Right atrium auricular region (tissue), 2 donors: Measurements from ENCODE around the gene GPR176. TPM values are rescaled to one million over a fixed set of nuclear protein-coding genes. Genes with fewer than 3 reads are reported as not detected.

ENCODE experiments used
- DNase-seq: peaks from one replicate; pipeline ENCODE4 v3.0.0-alpha.2; 2019; ENCODE audit warnings: low spot score
- H3K27ac ChIP-seq, 2 donors: fragments of 200-600 bp; sonication (generic); 1 replicate in 1 of 2; 2 replicates in 1 of 2; pipeline ENCODE4 v1.5.1; 2016 to 2019
- H3K27me3 ChIP-seq, 2 donors: fragments of 200-600 bp; sonication (generic); one replicate each; pipeline versions ENCODE4 v1.5.1 to v1.6.0; 2017 to 2019
- H3K36me3 ChIP-seq: fragments of 200-600 bp; sonication (generic); one replicate; pipeline ENCODE4 v1.5.1; 2016
- H3K4me1 ChIP-seq, 2 donors: fragments of 200-600 bp; sonication (generic); one replicate each; pipeline versions ENCODE4 v1.5.1 to v1.6.0; 2017 to 2019
- H3K4me3 ChIP-seq, 2 donors: fragments of 200-600 bp; sonication (generic); 1 replicate in 1 of 2; 2 replicates in 1 of 2; pipeline ENCODE4 v1.5.1; 2017 to 2019; ENCODE audit warnings: mild to moderate bottlenecking in 1 of 2, moderate library complexity in 1 of 2
- H3K9me3 ChIP-seq, 2 donors: fragments of 200-600 bp; sonication (generic); one replicate each; pipeline ENCODE4 v1.5.1; 2019
- CTCF ChIP-seq, 2 donors: fragments of 200-600 bp; sonication (generic); IDR thresholded peaks; one replicate each; pipeline ENCODE4 v1.5.1; 2019; ENCODE audit warnings: antibody characterized with exemption in 2 of 2
- total RNA-seq, 2 donors: library from RNA; depleted of rRNA; stranded (reverse); fragments of >200 nt; gene quantifications; one replicate each; pipeline ENCODE4 v1.1.0, GENCODE V29; 2016

The GPR176 gene
- total RNA-seq, 2 donors from 2014 or later, result 4.3 to 6.7 TPM

GRCh38 chr15:39857132-39857531 is 62.9 kb downstream of the GPR176 start:
- DNase-seq, result no peak
- Histone ChIP-seq H3K4me3 (no peak overlapping the region), H3K27ac (no peak overlapping the region), H3K4me1 (peaks cover 0 to under 1% of the 10 kb centered on the region in 2 donors), H3K36me3 (no peaks in the 10 kb centered on the region), H3K27me3 (no peaks in the 10 kb centered on the region), H3K9me3 (no peaks in the 10 kb centered on the region)
- TF ChIP-seq CTCF (IDR thresholded peaks at IDR 0.05), result no peak

GRCh38 chr15:39856357-39856756 is 63.7 kb downstream of the GPR176 start:
- no peak for DNase-seq
- Histone ChIP-seq H3K9me3 (no peaks in the 10 kb centered on the region), H3K4me1 (peaks cover 0 to 8% of the 10 kb centered on the region in 2 donors), H3K4me3 (no peak overlapping the region), H3K36me3 (no peaks in the 10 kb centered on the region), H3K27ac (no peak overlapping the region), H3K27me3 (no peaks in the 10 kb centered on the region)
- TF ChIP-seq CTCF (IDR thresholded peaks at IDR 0.05), result no peak

GRCh38 chr15:39855400-39855799 is 64.7 kb downstream of the GPR176 start:
- no peaks in the 10 kb centered on the region for H3K27me3 ChIP-seq

GRCh38 chr15:39854161-39854560 is 65.9 kb downstream of the GPR176 start:
- Histone ChIP-seq H3K9me3 (no peaks in the 10 kb centered on the region), H3K4me3 (no peak overlapping the region), H3K27me3 (no peaks in the 10 kb centered on the region), H3K27ac (no peak overlapping the region), H3K4me1 (peaks cover 0 to 10% of the 10 kb centered on the region in 2 donors), H3K36me3 (no peaks in the 10 kb centered on the region)
- DNase-seq, result no peak
- no peak for TF ChIP-seq CTCF (IDR thresholded peaks at IDR 0.05)

More at GRCh38 chr15:39855400-39855799, 64.7 kb downstream of the GPR176 start:
- DNase-seq, result no peak
- Histone ChIP-seq H3K27ac (no peak overlapping the region), H3K4me1 (peaks cover 0 to 10% of the 10 kb centered on the region in 2 donors), H3K36me3 (no peaks in the 10 kb centered on the region), H3K9me3 (no peaks in the 10 kb centered on the region), H3K4me3 (no peak overlapping the region)
- TF ChIP-seq CTCF (IDR thresholded peaks at IDR 0.05), result no peak

GRCh38 chr15:39852250-39852649 is 67.8 kb downstream of the GPR176 start:
- H3K4me3 ChIP-seq, result no peak overlapping the region
- no peaks in the 10 kb centered on the region for H3K36me3 ChIP-seq
- H3K4me1 ChIP-seq, result peaks cover 0 to 10% of the 10 kb centered on the region in 2 donors
- DNase-seq, result no peak
- no peaks in the 10 kb centered on the region for H3K9me3 ChIP-seq
- TF ChIP-seq CTCF (IDR thresholded peaks at IDR 0.05), result no peak
- no peak overlapping the region for H3K27ac ChIP-seq
- H3K27me3 ChIP-seq, result no peaks in the 10 kb centered on the region

GRCh38 chr15:39851500-39852092 is 68.5 kb downstream of the GPR176 start:
- Histone ChIP-seq H3K4me1 (peaks cover 0 to 10% of the 10 kb centered on the region in 2 donors), H3K27me3 (no peaks in the 10 kb centered on the region), H3K36me3 (no peaks in the 10 kb centered on the region), H3K4me3 (no peak overlapping the region), H3K27ac (no peak overlapping the region), H3K9me3 (no peaks in the 10 kb centered on the region)
- no peak for TF ChIP-seq CTCF (IDR thresholded peaks at IDR 0.05)
- DNase-seq, result no peak
